K562 (cell line): Measurements from ENCODE around the gene NAT14. TPM values are rescaled to one million over a fixed set of nuclear protein-coding genes. Genes with fewer than 3 reads are reported as not detected.

Experiments used
- ATAC-seq: fragments of 200-7000 bp; cut with Tn5 transposase; 3 replicates; pipeline ENCODE4 v1.9.1; 2020; ENCODE audit warnings: moderate library complexity
- BruUV-seq: library from RNA; stranded (reverse); fragments of 400-500 nt; replicated peaks from 2 replicates; lab custom pipeline; 2021; lab: Mats Ljungman, UMichigan
- CTCF ChIA-PET: fragments of 300-600 bp; formaldehyde crosslinking; extraction: SDS; loops from one replicate; lab custom pipeline; 2021; ENCODE audit warnings: low intra/inter-chr PET ratio; lab: Yijun Ruan, JAX
- POLR2A ChIA-PET: fragments of 300-600, 350-650 bp; sonication (Branson Sonifier 250); formaldehyde crosslinking; extraction: SDS; loops from one replicate; lab custom pipeline; 2021; ENCODE audit warnings: antibody characterized with exemption, inconsistent platforms; lab: Yijun Ruan, JAX
- DNase-seq, 4 experiments: peaks; one replicate each; pipeline versions ENCODE4 v3.0.0 to v3.0.0-alpha.2; 2011 to 2018; ENCODE audit warnings: low spot score in 3 of 4, mixed read lengths in 3 of 4; ENCODE audit errors: extremely low read depth in 1 of 4
- FAIRE-seq: peaks from 2 replicates; lab custom pipeline; 2011; peaks lifted over from hg19 to GRCh38; lab: Jason Lieb, UNC
- H2AFZ ChIP-seq: 2 replicates; pipeline ENCODE4 v1.6.0; 2011; ENCODE audit warnings: low read depth, low read length, control low read depth, inconsistent platforms
- H3K27ac ChIP-seq: fragments of 200-600 bp; 3 replicates; pipeline ENCODE4 v1.8.0; 2011; ENCODE audit warnings: low read depth, mild to moderate bottlenecking, control low read depth, inconsistent platforms, low read length, moderate library complexity, mixed read lengths; ENCODE audit errors: extremely low read depth
- H3K27me3 ChIP-seq, 2 experiments: fragments of 300-600 bp in 1 of 2; 2 replicates in 1 of 2; 3 replicates in 1 of 2; pipeline versions ENCODE4 v1.6.0 to v1.8.0; 2011; ENCODE audit warnings: inconsistent platforms in 2 of 2, low read length in 2 of 2, mild to moderate bottlenecking in 1 of 2, mixed read lengths in 1 of 2, moderate library complexity in 1 of 2; ENCODE audit not compliant: control insufficient read depth in 2 of 2, insufficient read depth in 2 of 2
- H3K36me3 ChIP-seq: fragments of 300-600 bp; 3 replicates; pipeline ENCODE4 v1.8.0; 2011; ENCODE audit warnings: mild to moderate bottlenecking, low read length, inconsistent platforms; ENCODE audit not compliant: control insufficient read depth, insufficient read depth
- H3K4me1 ChIP-seq, 2 experiments: fragments of 200-600 bp in 1 of 2; replicated peaks in 1 of 2; 2 replicates in 1 of 2; 3 replicates in 1 of 2; pipeline versions ENCODE4 v1.5.1 to v1.8.0; 2011; ENCODE audit warnings: inconsistent platforms in 2 of 2, low read length in 2 of 2, mild to moderate bottlenecking in 1 of 2, mixed read lengths in 1 of 2, moderate library complexity in 1 of 2; ENCODE audit not compliant: control insufficient read depth in 2 of 2, insufficient read depth in 2 of 2
- H3K4me2 ChIP-seq: 2 replicates; pipeline ENCODE4 v1.6.1; 2011; ENCODE audit warnings: low read length, control low read depth, inconsistent platforms, mixed read lengths; ENCODE audit not compliant: insufficient read depth
- H3K4me3 ChIP-seq: fragments of 200-600 bp; sonication (generic), shearing (Covaris generic); 2 replicates; pipeline ENCODE4 v1.5.1; 2016; ENCODE audit warnings: control low read depth, inconsistent platforms
- H3K79me2 ChIP-seq: fragments of 200-600 bp; 3 replicates; pipeline ENCODE4 v1.8.0; 2011; ENCODE audit warnings: low read length, inconsistent platforms; ENCODE audit not compliant: control insufficient read depth, insufficient read depth
- H3K9ac ChIP-seq, 2 experiments: 2 replicates each; pipeline versions ENCODE4 v1.6.0 to v1.6.1; 2011; ENCODE audit warnings: low read depth in 2 of 2, low read length in 2 of 2, control low read depth in 1 of 2, inconsistent platforms in 1 of 2, mild to moderate bottlenecking in 1 of 2, mixed read lengths in 1 of 2; ENCODE audit not compliant: insufficient read depth in 1 of 2
- H3K9me1 ChIP-seq: one replicate; pipeline ENCODE4 v1.6.0; 2011; ENCODE audit warnings: inconsistent platforms, mild to moderate bottlenecking, low read length, moderate library complexity; ENCODE audit not compliant: control insufficient read depth, insufficient read depth
- H3K9me3 ChIP-seq: replicated peaks from 2 replicates; pipeline ENCODE4 v1.5.1; 2011; ENCODE audit warnings: low read depth, low read length, inconsistent platforms; ENCODE audit not compliant: control insufficient read depth, insufficient read depth
- H4K20me1 ChIP-seq: replicated peaks from 2 replicates; pipeline ENCODE4 v1.6.1; 2011; ENCODE audit warnings: low read length, inconsistent platforms, mixed read lengths; ENCODE audit not compliant: control insufficient read depth, insufficient read depth
- ASH1L ChIP-seq: fragments of 450-650 bp; IDR thresholded peaks from 2 replicates; pipeline ENCODE4 v1.6.1; 2018; ENCODE audit warnings: borderline replicate concordance, mild to moderate bottlenecking, low read depth; ENCODE audit not compliant: partially characterized antibody
- POLR2B ChIP-seq: fragments of 450-650 bp; IDR thresholded peaks from 2 replicates; pipeline ENCODE4 v1.6.1; 2018; ENCODE audit warnings: low read depth; ENCODE audit not compliant: partially characterized antibody
- POLR2G ChIP-seq: fragments of 200-400 bp; formaldehyde crosslinking; IDR thresholded peaks from 2 replicates; pipeline ENCODE4 v1.6.1; 2017; ENCODE audit warnings: low read depth, mild to moderate bottlenecking, antibody characterized with exemption, low read length, moderate library complexity
- SRSF1 ChIP-seq: fragments of 200-400 bp; formaldehyde crosslinking; IDR thresholded peaks from 2 replicates; pipeline ENCODE4 v1.6.1; 2017; ENCODE audit warnings: mild to moderate bottlenecking, low read depth, low read length, moderate library complexity
- ZSCAN29 ChIP-seq: fragments of 450-650 bp; IDR thresholded peaks from 2 replicates; pipeline ENCODE4 v1.6.1; 2017
- WGBS: fragments of 100-300 bp; shearing (Covaris generic); methylation state at CpG from one replicate; pipeline ENCODE4 v1.1.6; 2016; ENCODE audit warnings: low coverage, mixed read lengths; ENCODE audit not compliant: insufficient coverage; ENCODE audit errors: missing lambda C conversion rate; 5-methylcytosine and 5-hydroxymethylcytosine counted together
- in situ Hi-C: fragments of 300-500 bp; cut with MboI; formaldehyde crosslinking; loops from 4 replicates; pipeline ENCODE4 v1.15.0; 2018; ENCODE audit warnings: inconsistent platforms, mixed read lengths
- intact Hi-C: fragments of 100-400 bp; cut with micrococcal nuclease; formaldehyde crosslinking; loops from 2 replicates; pipeline ENCODE4 v1.14.2; 2022
- polyA plus RNA-seq, 8 experiments: library from polyadenylated mRNA; depleted of rRNA in 4 of 8; stranded (reverse) in 5 of 8; unstranded in 3 of 8; fragments of >200 nt; fragmentation: Nextera tagmentation in 2 of 8; fragmentation: Illumina TruSeq in 1 of 8; extraction: Ambion mirVana in 2 of 8; extraction: Trizol in 1 of 8; gene quantifications; 2 replicates each; pipeline versions ENCODE4 v1.2.1 to v1.2.3, GENCODE V29; 2011 to 2014; ENCODE audit warnings: inconsistent platforms in 1 of 8, missing spikeins in 1 of 8
- total RNA-seq, 7 experiments: library from RNA; depleted of rRNA in 6 of 7; stranded (reverse); fragments of >200 nt in 6 of 7; fragmentation: Illumina TruSeq in 2 of 7; extraction: Trizol in 2 of 7; gene quantifications; 2 replicates each; pipeline versions ENCODE4 v1.2.1 to v1.2.3, GENCODE V29; 2011 to 2021; ENCODE audit warnings: low replicate concordance in 1 of 7

The NAT14 gene
- total and polyA plus RNA-seq, 9 of the 15 experiments (the other 6 are each of a cell fraction or from before 2014, with no cell fraction given), result 2.4 to 77.0 (median 26.7) TPM

DNA sequence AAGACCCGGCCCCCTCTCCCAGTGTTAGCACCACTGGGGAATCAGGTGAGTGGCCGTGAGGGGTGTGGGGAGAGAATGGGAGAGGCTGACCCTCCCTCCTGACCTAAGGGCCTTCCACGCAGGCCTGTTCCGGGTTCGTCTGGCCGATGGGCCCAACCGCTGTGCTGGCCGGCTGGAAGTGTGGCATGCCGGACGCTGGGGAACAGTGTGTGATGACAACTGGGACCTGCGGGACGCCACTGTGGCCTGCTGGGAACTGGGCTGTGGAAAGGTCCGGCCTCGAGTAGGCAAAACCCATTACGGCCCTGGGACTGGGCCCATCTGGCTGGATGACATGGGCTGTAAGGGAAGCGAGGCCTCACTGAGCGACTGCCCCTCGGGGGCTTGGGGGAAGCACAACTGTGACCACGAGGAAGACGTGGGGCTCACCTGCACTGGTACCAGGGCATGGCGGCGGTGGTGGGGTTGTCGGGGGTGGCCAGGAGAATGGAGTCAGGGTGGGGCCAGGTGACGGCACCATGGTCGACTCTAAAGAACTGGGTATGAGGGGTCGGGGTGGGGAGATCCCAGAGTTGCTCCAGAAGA lies 15.5 kb downstream of the NAT14 start:
- Histone ChIP-seq H3K36me3 (no peaks in the 10 kb centered on the region), H3K79me2 (no peaks in the 10 kb centered on the region), H3K4me3 (no peak overlapping the region), H3K9ac (0 out of 4 replicates have a peak overlapping the region, but pooled peaks of 1 of the 2 experiments have one; percentile 43), H3K4me2 (no peak overlapping the region), H3K27ac (no peak overlapping the region), H4K20me1 (no peaks in the 10 kb centered on the region), H3K4me1 (peaks cover 4 to 22% of the 10 kb centered on the region in 2 experiments; a peak in 4 of 5 replicates), H3K9me3 (no peaks in the 10 kb centered on the region; the same call in 1 of the 2 replicates), H2AFZ (no peak overlapping the region), H3K9me1 (no peaks in the 10 kb centered on the region), H3K27me3 (no peaks in the 10 kb centered on the region)
- no peak for DNase-seq
- 75% methylated on average over 16 of the region's 26 CpGs for WGBS
- in situ Hi-C loops (no loop called here), intact Hi-C loops (loop anchor here (10.0 kb wide), 1 partner anchor 346 kb away; the partner anchor contains the start of gene TNNI3)
- ChIA-PET CTCF (no interaction called here), POLR2A (interaction anchor here (0.7 to 1.8 kb wide), 3 partner anchors 8 to 840 kb away, joined by 3 to 5 read pairs (median 5); no protein-coding TSS in a partner anchor)
- TF ChIP-seq SRSF1 (no peak), ASH1L (no peak), POLR2G (peak; percentile 29; the same call in 1 of the 2 replicates), ZSCAN29 (no peak), POLR2B (no peak)
- FAIRE-seq, result no peak
- ATAC-seq, result no peak
- BruUV-seq, result no TSS peak
